ENCODE measurements around the gene TSR3.

DNA sequence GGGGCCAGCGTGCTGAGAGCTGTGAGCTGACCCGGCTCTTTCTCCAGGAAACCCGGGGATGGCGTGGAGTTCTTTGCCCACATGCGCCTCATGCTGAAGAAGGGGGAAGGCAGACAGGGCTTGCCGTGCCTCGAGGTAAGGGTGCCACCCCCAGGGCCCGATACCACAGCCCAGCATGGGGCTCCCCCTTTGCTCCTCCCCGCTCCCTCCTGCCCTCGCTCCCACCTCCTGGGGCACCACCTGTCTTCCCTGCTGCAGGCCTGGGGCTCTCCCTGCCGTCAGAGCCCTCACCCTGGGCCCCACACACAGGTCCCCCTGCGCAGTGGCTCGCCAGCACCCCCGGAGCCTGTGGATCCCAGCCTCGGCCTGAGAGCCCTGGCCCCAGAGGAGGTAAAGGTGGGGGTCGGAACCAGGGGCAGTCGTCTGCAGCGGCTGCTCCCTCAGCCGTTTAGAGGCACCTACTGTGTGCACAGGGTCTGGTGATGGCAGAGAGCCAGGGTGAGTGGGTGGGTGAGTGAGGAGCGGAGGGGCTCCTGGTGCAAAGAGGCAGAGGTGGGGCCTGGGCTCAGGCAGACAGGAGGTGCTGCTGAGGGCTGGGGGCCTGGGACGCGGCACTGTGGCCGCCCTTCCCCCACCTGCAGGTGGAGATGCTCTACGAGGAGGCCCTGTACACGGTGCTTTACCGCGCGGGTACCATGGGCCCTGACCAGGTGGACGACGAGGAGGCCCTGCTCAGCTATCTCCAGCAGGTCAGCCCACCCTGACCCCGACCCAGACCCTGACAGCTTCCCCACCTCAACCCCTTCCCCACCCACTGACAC, 12.6 kb downstream of the TSR3 start:
- TF ChIP-seq, protein P1, sequence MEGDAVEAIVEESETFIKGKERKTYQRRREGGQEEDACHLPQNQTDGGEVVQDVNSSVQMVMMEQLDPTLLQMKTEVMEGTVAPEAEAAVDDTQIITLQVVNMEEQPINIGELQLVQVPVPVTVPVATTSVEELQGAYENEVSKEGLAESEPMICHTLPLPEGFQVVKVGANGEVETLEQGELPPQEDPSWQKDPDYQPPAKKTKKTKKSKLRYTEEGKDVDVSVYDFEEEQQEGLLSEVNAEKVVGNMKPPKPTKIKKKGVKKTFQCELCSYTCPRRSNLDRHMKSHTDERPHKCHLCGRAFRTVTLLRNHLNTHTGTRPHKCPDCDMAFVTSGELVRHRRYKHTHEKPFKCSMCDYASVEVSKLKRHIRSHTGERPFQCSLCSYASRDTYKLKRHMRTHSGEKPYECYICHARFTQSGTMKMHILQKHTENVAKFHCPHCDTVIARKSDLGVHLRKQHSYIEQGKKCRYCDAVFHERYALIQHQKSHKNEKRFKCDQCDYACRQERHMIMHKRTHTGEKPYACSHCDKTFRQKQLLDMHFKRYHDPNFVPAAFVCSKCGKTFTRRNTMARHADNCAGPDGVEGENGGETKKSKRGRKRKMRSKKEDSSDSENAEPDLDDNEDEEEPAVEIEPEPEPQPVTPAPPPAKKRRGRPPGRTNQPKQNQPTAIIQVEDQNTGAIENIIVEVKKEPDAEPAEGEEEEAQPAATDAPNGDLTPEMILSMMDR (IDR thresholded peaks at IDR 0.05): no peak
- TF ChIP-seq EP300 (IDR thresholded peaks at IDR 0.05): no peak

Data from ovary (tissue), 3 donors.